ENCODE results near the gene SLC22A3.
A peak's percentile ranks its signal among the peaks of the same experiment; 100 is the strongest.
"Not testable (repeated sequence)": the region's sequence is repeated elsewhere in the genome, so short reads cannot be mapped to it uniquely, and the experiment has no call there.

The SLC22A3 gene

GRCh38 chr6:160336200-160336599 lies 12.0 kb upstream of the SLC22A3 start:
- no peak for DNase-seq

DNA sequence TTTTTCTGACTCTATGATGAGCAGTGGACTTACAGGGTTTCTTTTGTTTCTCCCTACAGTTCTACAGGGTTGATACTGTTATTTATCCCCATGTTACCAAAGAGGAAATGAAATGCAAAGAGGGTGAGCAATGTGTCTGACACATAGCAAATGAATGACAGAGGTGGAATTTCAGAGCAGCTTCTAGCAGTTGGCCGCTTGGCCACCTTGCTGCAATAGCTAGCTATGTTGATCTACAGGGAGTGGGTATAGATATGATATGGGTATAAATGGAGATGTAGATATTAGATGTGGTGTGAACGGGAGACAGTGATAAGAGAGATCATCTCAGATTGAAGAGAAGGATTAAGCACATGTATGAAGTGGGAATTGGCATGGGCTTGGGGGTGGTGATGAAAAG lies 10.9 kb upstream of the SLC22A3 start:
- no peak for DNase-seq

DNA sequence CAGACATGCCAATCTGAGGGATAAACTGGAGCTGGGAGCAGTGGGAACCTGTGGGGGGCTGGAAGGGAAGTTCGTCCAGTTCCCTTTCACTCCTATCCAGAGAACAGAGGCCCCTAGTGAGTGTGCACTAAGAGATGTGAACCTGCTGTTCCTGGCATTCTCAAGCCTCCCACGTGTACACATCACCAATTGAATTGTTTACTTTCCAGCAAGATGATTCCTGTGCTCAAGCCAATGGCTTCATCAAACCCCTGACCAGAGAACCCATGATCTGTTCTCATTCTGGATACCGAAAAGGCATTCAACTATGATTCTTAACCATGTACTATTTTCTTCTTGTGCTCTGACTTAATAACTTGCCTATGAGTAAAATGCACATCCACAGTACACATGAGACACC lies 10.2 kb upstream of the SLC22A3 start:
- no peak for DNase-seq

DNA sequence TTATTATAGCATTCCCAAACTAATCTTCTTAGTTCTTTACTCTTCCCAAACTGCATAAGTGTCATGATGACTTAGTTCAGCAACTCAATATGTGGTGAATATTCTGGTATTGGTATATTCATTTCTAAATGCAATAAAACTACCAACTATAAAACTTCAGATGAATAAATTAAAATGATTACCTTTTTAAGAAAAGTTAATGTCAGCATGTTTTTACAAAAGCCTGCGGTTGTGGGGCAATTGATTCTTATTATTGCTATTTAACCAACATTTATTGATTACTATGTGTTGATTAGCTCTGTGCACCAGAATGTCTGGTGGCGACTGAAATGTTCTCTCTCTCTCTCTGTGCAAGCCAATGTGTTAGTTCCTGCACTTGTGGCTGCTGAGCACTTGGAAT lies 5.0 kb upstream of the SLC22A3 start:
- no peak for DNase-seq

GRCh38 chr6:160344271-160344670 lies 3.9 kb upstream of the SLC22A3 start:
- no peak for DNase-seq

GRCh38 chr6:160347259-160348222 lies 637 bp upstream of the SLC22A3 start:
- no peak for DNase-seq

- DNase-seq: no peak
Observed at GRCh38 chr6:160349020-160349441, 853 bp downstream of the SLC22A3 start.

- no peak for DNase-seq
Observed at GRCh38 chr6:160349814-160350350, 1.7 kb downstream of the SLC22A3 start.

- no peak for DNase-seq
Observed at GRCh38 chr6:160353950-160354496, 5.8 kb downstream of the SLC22A3 start.

DNA sequence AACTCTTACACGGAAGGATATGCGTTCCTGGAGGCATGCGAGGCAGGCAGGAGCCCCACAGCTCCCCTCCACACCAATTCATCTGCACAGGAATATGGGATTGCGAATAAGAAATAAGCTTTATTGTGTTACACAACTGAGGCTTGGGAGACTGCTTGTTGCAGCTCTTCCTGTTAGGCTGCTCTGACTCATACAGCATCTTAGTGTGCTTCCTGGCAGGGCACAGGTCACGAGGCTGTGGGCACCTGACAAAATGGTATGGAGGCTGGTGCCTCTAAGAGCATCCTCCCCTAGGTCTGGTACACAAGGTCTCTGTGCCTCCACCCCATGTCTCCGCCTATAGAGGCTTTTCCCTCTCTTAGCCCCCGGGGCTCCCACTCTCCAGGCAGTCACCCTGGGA lies 6.8 kb downstream of the SLC22A3 start:
- DNase-seq: peak; percentile 66

- DNase-seq: no peak
Observed at GRCh38 chr6:160356074-160356744, 8.0 kb downstream of the SLC22A3 start.

DNA sequence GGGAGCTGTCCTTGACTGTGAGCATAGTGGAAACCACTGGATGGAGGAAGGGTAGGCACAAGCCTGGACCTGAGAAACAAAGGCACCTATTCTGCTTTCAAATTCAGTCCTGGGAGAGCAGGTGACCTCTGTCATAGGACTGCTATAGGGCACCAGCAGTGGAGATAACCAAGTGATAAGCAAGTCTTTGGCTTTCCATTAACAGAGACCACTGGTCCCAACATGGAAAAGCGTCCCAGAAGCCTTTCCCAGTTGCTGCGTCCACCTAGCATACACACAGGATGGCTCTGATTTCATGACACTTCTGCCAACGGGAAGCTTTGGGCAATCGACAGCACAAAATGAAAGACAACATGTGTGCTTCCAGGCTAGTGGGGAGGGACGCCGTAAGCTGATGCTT lies 8.9 kb downstream of the SLC22A3 start:
- DNase-seq: no peak

DNA sequence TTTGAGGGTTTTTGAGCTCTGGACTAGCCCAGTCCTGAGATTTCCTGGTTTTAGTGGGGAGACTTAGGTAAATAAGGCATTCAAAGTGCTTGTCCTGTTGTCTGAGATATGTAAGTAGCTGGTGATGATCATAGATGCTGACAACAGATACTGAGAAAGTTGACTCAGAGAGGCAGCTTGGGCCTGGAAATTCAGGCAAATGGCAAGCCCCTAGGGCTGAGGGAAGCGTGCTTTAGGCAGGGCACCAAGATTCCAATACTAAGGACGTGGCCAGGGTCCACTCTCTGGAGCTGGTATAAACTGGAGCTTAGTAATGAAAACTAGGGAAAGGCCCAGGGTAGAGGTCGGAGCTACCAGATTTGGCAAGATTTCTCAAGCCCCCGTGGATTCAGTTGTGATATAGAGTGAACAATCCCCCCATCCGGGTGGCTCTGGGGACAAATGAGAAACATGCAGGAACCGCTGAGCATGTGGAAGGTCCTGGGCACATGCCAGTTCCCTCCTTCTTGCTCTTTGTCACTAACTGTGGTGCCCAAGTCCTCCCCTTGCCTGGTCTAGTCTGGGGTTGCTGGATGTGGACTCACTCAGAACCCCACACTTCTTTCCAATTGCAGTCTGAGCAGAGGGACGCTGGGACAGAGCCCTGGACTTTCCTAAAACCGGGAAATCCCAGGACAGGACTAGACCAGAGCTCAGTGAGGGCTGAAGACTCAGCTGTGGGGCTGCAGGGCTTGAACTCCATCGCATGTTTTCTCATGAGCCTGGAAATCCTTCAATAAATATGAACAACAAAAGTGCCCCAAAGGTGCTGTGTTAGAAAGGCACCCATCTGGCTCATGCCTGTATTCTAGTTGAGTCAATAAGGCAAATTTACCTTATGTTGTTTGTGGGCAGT lies 10.3 kb downstream of the SLC22A3 start:
- no peak for DNase-seq

DNA sequence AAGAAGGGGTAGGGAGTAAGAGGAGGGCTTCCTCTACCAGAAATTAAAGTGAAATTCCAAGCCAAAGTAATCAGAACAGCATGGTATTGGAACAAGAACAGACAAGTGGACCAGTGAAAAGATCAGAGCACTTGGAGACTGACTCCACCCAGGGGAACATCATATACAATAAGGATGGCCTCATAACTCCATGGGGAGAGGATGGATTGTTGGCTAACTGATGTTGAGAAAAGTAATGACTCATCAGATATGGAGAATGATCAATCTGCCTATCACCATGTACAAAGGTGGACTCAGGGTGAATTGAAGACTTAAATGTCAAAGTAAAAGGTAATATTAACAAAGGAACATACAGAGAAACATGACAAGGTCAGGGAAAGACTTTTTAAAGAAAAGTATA lies 12.8 kb downstream of the SLC22A3 start:
- DNase-seq: no peak

DNA sequence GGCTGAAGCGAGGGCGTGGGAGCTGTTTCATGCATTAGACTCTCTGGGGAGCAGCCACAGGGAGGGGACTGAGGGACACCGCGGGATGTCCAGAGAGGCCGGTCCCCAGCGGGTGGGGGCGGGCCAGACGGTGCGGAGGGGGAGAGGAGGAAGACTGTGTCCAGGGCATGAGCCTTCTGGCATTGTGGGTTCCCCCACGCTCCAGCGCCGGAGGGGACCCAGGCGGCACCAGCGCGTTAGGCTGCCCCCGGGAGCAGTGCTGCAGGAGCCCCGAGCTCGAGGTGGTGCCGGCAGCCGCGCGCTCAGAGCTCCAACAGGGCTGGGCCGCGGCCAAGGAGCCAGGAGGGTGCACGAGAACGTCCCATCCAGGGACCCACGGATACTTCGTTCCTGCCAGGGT lies 14.4 kb downstream of the SLC22A3 start:
- DNase-seq: no peak

GRCh38 chr6:160363016-160363996 lies 15.1 kb downstream of the SLC22A3 start:
- no peak for DNase-seq

DNA sequence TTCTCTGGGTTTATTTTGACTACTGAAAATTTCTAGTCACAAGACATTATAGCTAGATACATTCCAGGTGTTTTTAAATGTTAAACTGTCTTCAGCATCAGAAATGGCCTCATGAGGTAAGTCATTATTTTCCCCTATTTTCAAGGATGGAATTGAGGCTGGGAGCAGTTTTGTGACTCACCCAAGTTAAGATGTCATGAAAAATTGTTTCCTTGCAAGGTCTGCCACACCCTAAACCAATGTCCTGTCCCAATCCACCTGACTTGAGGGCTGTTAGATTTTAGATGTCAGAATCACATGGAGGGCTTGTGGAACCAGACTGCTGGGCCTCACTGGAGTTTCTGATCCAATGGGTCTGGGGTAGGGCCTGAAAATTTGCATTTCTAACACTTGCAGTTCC lies 16.9 kb downstream of the SLC22A3 start:
- DNase-seq: no peak

DNA sequence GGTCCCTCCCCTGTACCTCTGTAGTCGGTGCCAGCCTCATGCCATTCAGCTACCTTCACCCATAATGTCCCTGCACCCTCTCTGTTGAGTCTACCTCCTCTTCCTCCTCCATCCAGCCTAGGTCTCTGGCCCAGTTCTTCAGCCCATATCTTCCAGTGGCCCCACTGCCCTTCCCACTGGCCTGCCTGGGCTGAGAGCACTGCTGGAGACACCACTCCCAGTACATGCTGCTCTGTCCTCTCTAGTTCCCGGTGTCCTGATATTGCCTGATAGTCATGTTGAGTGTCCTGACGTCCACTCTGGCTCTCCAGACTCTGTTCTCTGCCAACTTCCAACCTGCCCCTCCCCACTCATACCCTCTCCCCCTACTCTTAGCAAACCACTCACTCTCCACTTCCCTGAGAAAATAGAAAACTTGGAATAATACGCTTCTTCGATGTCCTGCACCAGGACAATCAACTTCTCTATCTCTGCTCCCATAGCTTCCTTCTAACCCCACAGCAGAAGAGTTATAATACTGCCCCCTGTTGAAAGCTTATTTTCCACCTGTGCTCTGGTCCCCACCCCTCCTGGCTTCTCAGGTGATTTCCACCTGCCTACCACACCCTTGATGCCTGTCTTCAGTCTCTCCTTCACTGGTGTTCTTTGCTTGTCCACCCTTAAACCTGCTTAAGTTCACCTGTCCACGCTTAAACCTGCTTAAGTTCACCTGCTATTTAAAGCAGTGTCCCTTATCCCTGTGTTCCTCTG lies 19.8 kb downstream of the SLC22A3 start:
- DNase-seq: no peak

GRCh38 chr6:160368670-160369069 lies 20.5 kb downstream of the SLC22A3 start:
- no peak for DNase-seq

- not testable (repeated sequence) for DNase-seq
Observed at GRCh38 chr6:160373601-160374000, 25.4 kb downstream of the SLC22A3 start.

Measured in activated CD4-positive, alpha-beta T cell treated with anti-CD3 and anti-CD28 coated beads, Interleukin-2, Interleukin-6, amounts not matched to agents 100 ng/mL and 50 ng/mL, durations not matched to agents 16 hours and 8 hours (primary cell).